ENCODE results near the gene PDPK1. TPM values are rescaled to one million over a fixed set of nuclear protein-coding genes. Genes with fewer than 3 reads are reported as not detected.
"Not testable (repeated sequence)": the region's sequence is repeated elsewhere in the genome, so short reads cannot be mapped to it uniquely, and the experiment has no call there.

The PDPK1 gene
- total RNA-seq, 3 donors from 2014 or later, result 47.1 to 55.3 (median 54.3) TPM

- no peaks in the 10 kb centered on the region for H3K27me3 Mint-ChIP-seq (ENCODE audit: low read depth)
- peaks cover 12% of the 10 kb centered on the region for H3K36me3 Mint-ChIP-seq (ENCODE audit: insufficient read depth)
- ATAC-seq (no peak), DNase-seq (no peak)
- H3K4me3 Mint-ChIP-seq, result no peak overlapping the region
- H3K9me3 Mint-ChIP-seq, result no peaks in the 10 kb centered on the region
- peaks cover 16% of the 10 kb centered on the region for H3K4me1 Mint-ChIP-seq (ENCODE audit: low read depth)
Observed at GRCh38 chr16:2526135-2526534, 11.7 kb upstream of the PDPK1 start.

GRCh38 chr16:2527071-2527783 is 10.6 kb upstream of the PDPK1 start:
- Mint-ChIP-seq H3K4me1 (ENCODE audit: low read depth) (peaks cover 17% of the 10 kb centered on the region), H3K36me3 (ENCODE audit: insufficient read depth) (peaks cover 12% of the 10 kb centered on the region), H3K27me3 (ENCODE audit: low read depth) (no peaks in the 10 kb centered on the region), H3K4me3 (no peak overlapping the region), H3K9me3 (no peaks in the 10 kb centered on the region)
- ATAC-seq (no peak), DNase-seq (no peak)

GRCh38 chr16:2527784-2528100 is 10.1 kb upstream of the PDPK1 start:
- Mint-ChIP-seq H3K27me3 (ENCODE audit: low read depth) (no peaks in the 10 kb centered on the region), H3K4me3 (no peak overlapping the region), H3K4me1 (ENCODE audit: low read depth) (peaks cover 19% of the 10 kb centered on the region), H3K36me3 (ENCODE audit: insufficient read depth) (peaks cover 12% of the 10 kb centered on the region), H3K9me3 (no peaks in the 10 kb centered on the region)
- peak; percentile 4 for DNase-seq
- no peak for ATAC-seq

- Mint-ChIP-seq H3K9me3 (no peaks in the 10 kb centered on the region), H3K4me3 (no peak overlapping the region), H3K4me1 (ENCODE audit: low read depth) (peaks cover 21% of the 10 kb centered on the region), H3K27me3 (ENCODE audit: low read depth) (no peaks in the 10 kb centered on the region), H3K36me3 (ENCODE audit: insufficient read depth) (peaks cover 12% of the 10 kb centered on the region)
- ATAC-seq (no peak), DNase-seq (peak; percentile 4)
Observed at GRCh38 chr16:2528161-2529060, 9.4 kb upstream of the PDPK1 start.

- H3K36me3 Mint-ChIP-seq (ENCODE audit: insufficient read depth), result peaks cover 10% of the 10 kb centered on the region
- no peaks in the 10 kb centered on the region for H3K27me3 Mint-ChIP-seq (ENCODE audit: low read depth)
- peaks cover 19% of the 10 kb centered on the region for H3K4me1 Mint-ChIP-seq (ENCODE audit: low read depth)
- ATAC-seq (no peak), DNase-seq (peak; percentile 4)
- H3K4me3 Mint-ChIP-seq, result no peak overlapping the region
- H3K9me3 Mint-ChIP-seq, result no peaks in the 10 kb centered on the region
Observed at GRCh38 chr16:2529061-2529931, 8.5 kb upstream of the PDPK1 start.

- DNase-seq (no peak), ATAC-seq (no peak)
- peaks cover 4% of the 10 kb centered on the region for H3K36me3 Mint-ChIP-seq (ENCODE audit: insufficient read depth)
- H3K27me3 Mint-ChIP-seq (ENCODE audit: low read depth), result no peaks in the 10 kb centered on the region
- peak overlapping the region; percentile 26 for H3K4me3 Mint-ChIP-seq
- no peaks in the 10 kb centered on the region for H3K9me3 Mint-ChIP-seq
- H3K4me1 Mint-ChIP-seq (ENCODE audit: low read depth), result peaks cover 16% of the 10 kb centered on the region
Observed at GRCh38 chr16:2529961-2530628, 7.7 kb upstream of the PDPK1 start.

GRCh38 chr16:2530629-2531318 is 7.0 kb upstream of the PDPK1 start:
- DNase-seq (peak; percentile 4), ATAC-seq (no peak)
- Mint-ChIP-seq H3K9me3 (no peaks in the 10 kb centered on the region), H3K27me3 (ENCODE audit: low read depth) (no peaks in the 10 kb centered on the region), H3K4me3 (peak overlapping the region; percentile 90), H3K36me3 (ENCODE audit: insufficient read depth) (peaks cover 4% of the 10 kb centered on the region), H3K4me1 (ENCODE audit: low read depth) (peaks cover 16% of the 10 kb centered on the region)

- peaks cover 16% of the 10 kb centered on the region for H3K4me1 Mint-ChIP-seq (ENCODE audit: low read depth)
- H3K9me3 Mint-ChIP-seq, result no peaks in the 10 kb centered on the region
- ATAC-seq, result peak in 1 of 2 donors; percentile 7
- H3K36me3 Mint-ChIP-seq (ENCODE audit: insufficient read depth), result peaks cover under 1% of the 10 kb centered on the region
- no peaks in the 10 kb centered on the region for H3K27me3 Mint-ChIP-seq (ENCODE audit: low read depth)
- DNase-seq, result no peak
- H3K4me3 Mint-ChIP-seq, result peak within 1 kb of the TSS; percentile 90
Observed at GRCh38 chr16:2531371-2531695, 6.5 kb upstream of the PDPK1 start, which contains the start of gene CEMP1. CEMP1 (minus strand) TSS chr16:2531408; CDS start chr16:2531073, 335 bp downstream.

GRCh38 chr16:2531696-2532493 is 5.9 kb upstream of the PDPK1 start:
- H3K4me1 Mint-ChIP-seq (ENCODE audit: low read depth), result peaks cover 18% of the 10 kb centered on the region
- no peaks in the 10 kb centered on the region for H3K36me3 Mint-ChIP-seq (ENCODE audit: insufficient read depth)
- H3K4me3 Mint-ChIP-seq, result peak overlapping the region; percentile 90
- ATAC-seq (peak; percentile 92 to 94), DNase-seq (peak; percentile 95)
- no peaks in the 10 kb centered on the region for H3K27me3 Mint-ChIP-seq (ENCODE audit: low read depth)
- no peaks in the 10 kb centered on the region for H3K9me3 Mint-ChIP-seq

- Mint-ChIP-seq H3K9me3 (no peaks in the 10 kb centered on the region), H3K36me3 (ENCODE audit: insufficient read depth) (no peaks in the 10 kb centered on the region), H3K4me3 (peak overlapping the region; percentile 90), H3K27me3 (ENCODE audit: low read depth) (no peaks in the 10 kb centered on the region), H3K4me1 (ENCODE audit: low read depth) (peaks cover 23% of the 10 kb centered on the region)
- ATAC-seq (peak; percentile 11 to 16), DNase-seq (peak; percentile 21)
Observed at GRCh38 chr16:2532494-2533141, 5.2 kb upstream of the PDPK1 start.

- Mint-ChIP-seq H3K4me1 (ENCODE audit: low read depth) (peaks cover 23% of the 10 kb centered on the region), H3K4me3 (peak overlapping the region; percentile 90)
- DNase-seq; ATAC-seq; H3K36me3 Mint-ChIP-seq (ENCODE audit: insufficient read depth); H3K9me3 Mint-ChIP-seq; H3K27me3 Mint-ChIP-seq (ENCODE audit: low read depth): not testable (repeated sequence)
Observed at GRCh38 chr16:2533142-2533755, 4.6 kb upstream of the PDPK1 start.

- no peaks in the 10 kb centered on the region for H3K9me3 Mint-ChIP-seq
- peaks cover 2% of the 10 kb centered on the region for H3K36me3 Mint-ChIP-seq (ENCODE audit: insufficient read depth)
- no peak for ATAC-seq
- peaks cover 25% of the 10 kb centered on the region for H3K4me1 Mint-ChIP-seq (ENCODE audit: low read depth)
- peak overlapping the region; percentile 61 for H3K4me3 Mint-ChIP-seq
- H3K27me3 Mint-ChIP-seq (ENCODE audit: low read depth), result no peaks in the 10 kb centered on the region
- no peak for DNase-seq
Observed at GRCh38 chr16:2533912-2534311, 3.9 kb upstream of the PDPK1 start.

Data from activated T-cell treated with anti-CD3 and anti-CD28 coated beads, Interleukin-2, amount 50 U/mL, for 4 hours (primary cell).